ENCODE data around the gene RNASEH2A. TPM values are rescaled to one million over a fixed set of nuclear protein-coding genes. Genes with fewer than 3 reads are reported as not detected.

Gene RNASEH2A
- total and polyA plus RNA-seq, 2 of the 13 experiments (the other 11 are each of a cell fraction or from before 2014, with no cell fraction given): 25.1 to 35.8 TPM

GRCh38 chr19:12838182-12838885, 31.9 kb downstream of the RNASEH2A start, which contains the start of gene MAST1 (continued):
- no peak for TF ChIP-seq U2AF1 (optimal IDR thresholded peaks at IDR 0.05; ENCODE audit: low read depth, low read length)
- TF ChIP-seq ZBTB2 (CRISPR knock-in tag; IDR thresholded peaks at IDR 0.05; ENCODE audit: low read depth): 0 out of 2 replicates have a peak, but pooled peaks have one; percentile 44
- TF ChIP-seq HMGXB4 (CRISPR knock-in tag; IDR thresholded peaks at IDR 0.05; ENCODE audit: borderline replicate concordance in 1 of 2, low read depth in 1 of 2): peak in 1 of 2 experiments; percentile 49; a peak in 1 of 4 replicates
- TF ChIP-seq PRDM15 (CRISPR knock-in tag; IDR thresholded peaks at IDR 0.05): peak; percentile 73
- peak; percentile 3; the same call in 1 of the 2 replicates for TF ChIP-seq MTA1 (CRISPR knock-in tag; IDR thresholded peaks at IDR 0.05; ENCODE audit: borderline replicate concordance)
- TF ChIP-seq ARID4A (CRISPR knock-in tag; IDR thresholded peaks at IDR 0.05; ENCODE audit: borderline replicate concordance): 0 out of 2 replicates have a peak, but pooled peaks have one; percentile 16
- TF ChIP-seq KDM2A (CRISPR knock-in tag; IDR thresholded peaks at IDR 0.05; ENCODE audit: borderline replicate concordance, low read depth): peak; percentile 37; the same call in 1 of the 2 replicates
- peak; percentile 69 for TF ChIP-seq MAZ (IDR thresholded peaks at IDR 0.05; ENCODE audit: borderline replicate concordance, low read depth, low read length)
- peak; percentile 70 for TF ChIP-seq MAZ (CRISPR knock-in tag; IDR thresholded peaks at IDR 0.05; ENCODE audit: low read depth)
- TF ChIP-seq ZNF160 (CRISPR knock-in tag; IDR thresholded peaks at IDR 0.05): no peak
- TF ChIP-seq SAP130 (CRISPR knock-in tag; IDR thresholded peaks at IDR 0.05; ENCODE audit: low read depth): peak; percentile 25; the same call in 1 of the 2 replicates
- TF ChIP-seq FOXP1 (IDR thresholded peaks at IDR 0.05): no peak
- TF ChIP-seq FOXP1 (CRISPR knock-in tag; IDR thresholded peaks at IDR 0.05): no peak
- TF ChIP-seq SP4 (CRISPR knock-in tag; IDR thresholded peaks at IDR 0.05): peak; percentile 56; the same call in 1 of the 2 replicates
- no peak for TF ChIP-seq ZNF33A (CRISPR knock-in tag; IDR thresholded peaks at IDR 0.05; ENCODE audit: borderline replicate concordance)
- no peak for TF ChIP-seq MTA3 (CRISPR knock-in tag; IDR thresholded peaks at IDR 0.05)
- TF ChIP-seq RAD21 (CRISPR knock-in tag; IDR thresholded peaks at IDR 0.05): peak; percentile 31
